HG03135 (cell line): ENCODE data around the gene HNF1B.
"Not testable (repeated sequence)": the region's sequence is repeated elsewhere in the genome, so short reads cannot be mapped to it uniquely, and the experiment has no call there.

Source experiments
- ATAC-seq: cut with Tn5 transposase; IDR thresholded peaks from one replicate; pipeline ENCODE4 v1.9.1; 2021; ENCODE audit warnings: mild to moderate bottlenecking, moderate library complexity; ENCODE audit not compliant: unreplicated experiment

HNF1B gene

DNA sequence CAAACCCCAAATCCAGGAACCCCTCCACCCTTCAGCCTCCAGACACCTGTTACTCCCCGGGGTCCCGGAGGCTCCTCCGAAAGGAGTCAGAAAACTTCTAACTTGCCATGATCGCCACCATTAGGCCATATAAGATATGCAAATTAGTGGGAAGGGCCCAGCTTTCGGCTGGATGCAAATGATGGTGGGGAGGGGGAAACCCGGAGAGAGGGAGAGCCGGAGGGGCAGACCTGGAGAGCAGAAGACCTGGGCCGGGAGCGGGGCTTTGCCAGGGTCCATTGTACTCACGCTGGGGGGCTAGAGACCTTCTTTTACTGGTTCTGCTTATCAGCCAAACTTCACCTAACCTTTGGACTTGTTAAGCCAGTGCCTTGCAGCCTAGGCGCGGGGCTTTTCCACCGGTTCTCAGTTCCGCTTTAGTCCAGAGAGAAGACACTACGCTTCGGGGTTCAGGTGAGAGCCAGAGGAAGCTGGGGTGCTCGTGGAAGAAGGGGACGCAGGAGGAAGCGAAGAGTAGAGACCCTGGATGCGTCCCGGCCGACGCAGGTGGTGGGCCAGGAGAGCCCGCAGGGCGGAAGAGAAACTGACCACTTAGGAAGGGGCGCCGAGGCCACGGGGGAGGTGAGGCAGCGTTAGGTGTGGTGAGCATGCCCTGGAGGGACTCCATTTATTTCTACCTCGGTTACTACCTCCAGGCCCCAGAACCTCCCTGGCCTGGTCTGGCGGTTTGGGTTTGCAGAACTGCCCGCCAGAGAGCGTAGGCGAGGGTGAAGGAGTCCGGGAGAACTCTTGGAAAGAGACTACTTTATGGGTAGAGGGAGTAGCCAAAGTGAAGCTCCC lies at the start of gene HNF1B:
TSS of gene HNF1B (minus strand) at position 99 of the 840 bp plus-strand sequence. CDS start 175 bp downstream, outside the sequence.
- ATAC-seq = peak; percentile 48

DNA sequence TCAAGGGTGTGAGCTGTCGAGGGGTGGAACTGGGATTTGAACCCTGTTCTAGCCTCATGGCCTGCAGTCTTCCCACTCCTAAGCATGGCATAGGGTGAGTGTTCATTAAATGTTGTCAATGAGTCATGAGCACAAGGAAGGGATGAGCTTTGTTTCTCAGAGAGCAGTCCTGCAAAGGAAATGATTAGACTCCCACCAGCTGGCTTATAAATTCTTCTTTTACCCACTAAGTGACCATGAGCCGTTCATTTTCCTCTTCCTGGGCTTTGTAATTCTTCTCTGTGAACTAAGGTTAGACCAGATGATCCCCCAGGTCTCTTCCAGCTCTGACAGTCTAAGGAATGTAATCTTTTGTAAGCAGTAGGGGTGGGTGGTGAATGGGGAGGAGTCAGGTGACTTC lies 47.9 kb upstream of the HNF1B start:
- ATAC-seq = no peak

DNA sequence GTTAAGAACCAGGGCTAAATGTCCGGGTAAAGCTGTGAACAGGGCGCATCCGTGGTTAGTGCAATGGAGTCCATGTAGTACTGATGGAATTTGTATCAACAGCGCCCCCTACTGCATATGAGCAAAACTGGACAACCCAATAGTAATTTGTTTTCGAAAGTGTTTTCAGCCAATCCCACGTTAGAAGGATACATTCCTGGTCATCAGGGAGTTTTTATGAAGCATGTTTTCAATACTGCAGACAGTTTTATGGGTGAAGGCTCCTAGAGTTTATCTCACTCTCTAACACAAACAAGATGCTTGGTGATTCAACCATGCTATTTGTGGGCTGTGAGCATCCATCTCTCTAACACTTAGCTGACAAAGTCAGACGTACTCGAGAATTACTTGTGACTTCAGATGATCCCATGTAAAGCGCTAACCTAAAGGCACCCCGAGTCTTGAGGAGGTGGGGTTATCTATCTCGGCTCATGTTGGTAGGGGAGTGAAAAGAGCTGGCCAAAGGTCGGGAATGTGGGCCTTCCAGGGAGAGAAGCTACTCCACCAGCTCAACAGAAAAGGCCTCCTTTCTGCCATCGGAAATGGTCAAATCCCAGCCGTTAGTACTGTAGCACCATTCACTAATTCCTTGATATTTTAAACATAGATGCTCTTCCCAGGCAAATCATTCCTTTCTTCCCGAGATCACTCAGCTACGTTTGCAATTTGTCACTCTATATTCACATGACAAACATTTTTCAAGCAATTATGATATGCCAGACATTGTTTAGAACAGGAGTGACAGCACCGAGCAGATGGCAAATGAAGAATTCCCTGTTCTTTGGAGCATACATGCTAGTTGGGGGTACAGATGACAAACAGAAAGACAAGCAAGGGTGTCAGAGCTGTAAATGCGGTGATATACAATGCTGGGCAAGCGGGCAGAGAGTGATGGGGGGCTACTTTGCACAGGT lies 46.9 kb upstream of the HNF1B start:
- no peak for ATAC-seq

GRCh38 chr17:37789771-37790541 lies 45.1 kb upstream of the HNF1B start:
- ATAC-seq = no peak

GRCh38 chr17:37789021-37789565 lies 44.2 kb upstream of the HNF1B start:
- no peak for ATAC-seq

GRCh38 chr17:37788526-37788925 lies 43.7 kb upstream of the HNF1B start:
- no peak for ATAC-seq

DNA sequence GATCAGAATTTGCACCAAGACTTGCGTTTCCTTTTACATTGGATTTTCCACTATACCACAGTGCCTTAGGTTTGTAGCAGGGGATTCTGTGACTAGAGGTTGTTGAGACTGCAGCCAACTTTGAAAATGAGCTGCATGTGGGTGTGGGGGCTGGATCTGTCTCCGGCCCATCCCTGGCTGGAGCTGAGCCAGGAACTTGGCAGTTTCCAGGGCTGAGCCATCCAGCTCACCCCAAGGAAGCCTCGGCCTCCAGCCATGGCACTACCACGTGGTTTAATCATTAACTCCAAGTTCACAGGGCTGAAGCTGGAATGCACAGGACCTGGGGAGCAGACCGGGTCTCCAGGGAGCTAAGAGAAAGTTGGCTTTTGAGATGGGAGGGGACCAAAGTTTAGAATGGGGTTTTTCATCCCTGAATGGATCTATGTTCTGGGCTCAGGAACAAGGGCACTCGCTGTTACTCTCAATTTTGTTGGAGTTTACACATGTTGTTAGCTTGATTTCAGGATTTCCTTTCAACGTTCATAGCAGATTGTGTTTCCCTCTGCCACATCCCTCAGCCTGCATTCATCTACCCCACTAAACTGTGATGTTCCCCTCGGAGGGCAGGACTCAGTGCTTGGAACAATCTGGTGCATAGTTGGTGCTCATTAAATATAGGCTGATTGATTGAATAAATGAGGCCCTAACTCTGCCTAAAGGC lies 42.3 kb upstream of the HNF1B start:
- ATAC-seq = no peak

DNA sequence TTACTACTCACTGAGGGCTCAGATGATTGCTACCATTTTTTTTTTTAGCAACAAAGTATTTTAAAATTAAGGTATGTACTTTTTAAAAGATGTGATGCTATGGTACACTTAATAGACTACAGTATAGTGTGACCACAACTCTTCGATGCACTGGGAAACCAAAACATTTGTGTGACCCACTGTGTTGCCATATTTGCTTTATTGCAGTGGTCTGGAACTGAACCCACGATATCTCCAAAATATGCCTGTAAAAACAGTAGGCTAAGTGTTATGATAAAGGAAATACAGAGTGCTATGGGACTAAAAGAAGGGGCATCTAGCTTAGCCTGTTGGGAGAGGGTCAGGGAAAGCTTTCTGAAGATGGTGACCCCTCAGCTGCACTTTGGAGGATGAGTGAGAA lies 41.6 kb upstream of the HNF1B start:
- ATAC-seq = no peak

- not testable (repeated sequence) for ATAC-seq
Measured at GRCh38 chr17:37782460-37782859, 37.6 kb upstream of the HNF1B start.

GRCh38 chr17:37781451-37781850 lies 36.6 kb upstream of the HNF1B start:
- no peak for ATAC-seq

DNA sequence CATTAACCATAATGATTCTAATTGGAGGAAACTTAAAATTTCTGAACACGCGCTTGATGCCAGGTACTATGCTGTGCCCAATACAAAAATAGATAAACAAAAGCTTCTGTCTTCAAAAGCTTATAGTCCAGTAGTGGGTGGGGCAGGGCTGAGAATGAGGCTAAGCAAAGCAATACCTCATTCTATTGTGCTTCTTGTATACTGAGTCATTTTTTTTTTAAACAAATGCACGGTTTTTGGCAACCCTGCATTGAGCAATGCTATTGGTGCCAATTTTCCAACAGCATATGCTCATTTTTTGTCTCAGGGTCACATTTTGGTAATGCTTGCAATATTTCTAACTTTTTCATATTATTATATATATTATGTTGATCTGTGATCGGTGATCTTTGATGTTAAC lies 34.7 kb upstream of the HNF1B start:
- no peak for ATAC-seq

DNA sequence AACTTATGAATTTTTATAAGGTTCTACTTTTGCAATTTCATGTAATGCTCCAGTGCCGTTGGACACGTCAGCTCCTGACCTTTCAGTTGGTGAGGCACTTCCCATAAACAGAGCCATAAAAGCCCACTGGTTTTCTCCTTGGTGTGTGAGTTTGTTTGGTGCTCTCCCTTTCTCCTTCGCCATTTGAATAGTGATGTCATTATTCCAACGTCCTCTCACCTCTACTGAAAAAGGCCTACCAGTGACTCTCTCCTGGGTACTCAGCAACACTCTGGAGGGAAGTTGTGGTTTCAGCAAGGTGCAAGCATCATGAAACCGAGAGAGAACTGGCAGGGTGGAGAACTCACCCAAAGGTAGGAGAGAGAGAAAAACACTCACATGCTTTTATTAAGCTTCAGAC lies 29.6 kb upstream of the HNF1B start:
- ATAC-seq = peak; percentile 70

DNA sequence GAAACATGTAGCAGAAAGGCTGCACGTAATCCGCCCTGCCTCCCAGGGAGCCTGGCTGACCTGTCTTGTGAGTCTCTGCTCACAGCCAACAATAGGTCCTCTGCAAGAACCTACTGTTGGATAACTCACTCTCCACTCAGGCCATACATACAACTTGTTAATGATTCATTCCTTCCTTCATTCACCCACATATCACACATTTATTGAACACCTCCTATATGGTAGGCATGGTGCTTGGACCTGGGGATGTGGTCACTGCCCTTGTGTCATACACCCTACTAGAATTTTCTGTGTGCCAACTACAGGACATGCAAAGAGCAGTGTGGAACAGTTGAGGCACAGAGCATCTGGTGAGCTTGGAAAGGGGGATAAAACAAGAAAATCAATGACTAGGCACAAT lies 28.1 kb upstream of the HNF1B start:
- no peak for ATAC-seq

- no peak for ATAC-seq
Measured at GRCh38 chr17:37770631-37771518, 26.0 kb upstream of the HNF1B start.

DNA sequence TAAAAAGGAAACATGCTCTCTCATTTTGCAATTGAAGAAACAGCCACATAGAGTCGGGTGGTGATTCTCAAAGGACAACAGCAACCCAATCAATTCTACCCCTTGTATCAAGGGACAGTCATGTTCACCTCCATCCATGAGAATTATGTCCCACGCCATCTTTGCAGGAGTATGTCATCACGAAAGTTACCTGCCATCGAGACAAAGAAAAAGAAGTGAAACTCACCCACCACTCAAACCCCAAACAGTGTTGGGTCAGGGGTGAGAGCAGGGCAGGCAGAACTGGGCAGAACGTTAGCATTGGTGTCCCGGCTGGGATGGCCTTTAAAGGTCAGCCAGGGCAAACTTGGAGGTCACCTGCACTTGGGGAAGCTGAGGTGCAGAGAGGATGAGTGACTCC lies 24.2 kb upstream of the HNF1B start:
- no peak for ATAC-seq

DNA sequence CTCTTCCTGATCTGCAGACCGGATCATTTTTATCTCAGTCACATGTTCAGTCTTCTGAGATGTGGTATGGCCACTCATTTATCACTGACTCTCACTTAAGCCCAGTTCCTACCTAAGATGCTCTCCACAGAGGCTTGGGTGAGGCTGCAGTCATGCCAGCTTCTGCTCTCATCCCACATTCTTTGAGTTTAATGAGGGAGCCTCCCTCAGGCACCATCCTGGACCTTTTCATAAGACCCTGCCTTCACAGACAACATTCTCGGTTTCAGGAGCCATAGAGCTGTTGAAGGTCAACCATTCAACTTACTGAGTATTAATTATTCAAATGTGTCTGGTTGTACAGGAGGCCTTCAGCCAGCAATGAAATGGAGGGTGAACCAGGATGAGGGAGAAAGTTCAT lies 23.6 kb upstream of the HNF1B start:
- ATAC-seq = no peak

GRCh38 chr17:37766971-37767370 lies 22.1 kb upstream of the HNF1B start:
- ATAC-seq = no peak

DNA sequence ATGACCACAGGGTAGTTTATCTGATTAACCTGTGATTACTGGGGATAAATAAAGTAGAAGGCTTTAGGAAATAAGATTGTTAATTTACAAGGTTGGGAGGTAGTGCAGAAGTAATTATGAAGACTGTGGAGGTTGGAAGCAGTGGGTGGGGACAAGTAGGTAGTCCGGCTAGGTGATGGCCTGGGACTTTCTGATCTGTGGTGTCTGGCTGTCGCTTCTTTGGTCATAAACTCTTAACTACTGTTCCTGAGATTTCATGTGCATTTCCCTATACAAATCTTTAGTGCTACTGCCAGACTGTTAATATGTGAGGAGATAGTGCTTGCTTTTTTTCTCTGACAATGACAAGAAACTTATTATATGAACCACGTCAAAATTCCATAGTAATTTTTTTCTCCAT lies 19.5 kb upstream of the HNF1B start:
- no peak for ATAC-seq

DNA sequence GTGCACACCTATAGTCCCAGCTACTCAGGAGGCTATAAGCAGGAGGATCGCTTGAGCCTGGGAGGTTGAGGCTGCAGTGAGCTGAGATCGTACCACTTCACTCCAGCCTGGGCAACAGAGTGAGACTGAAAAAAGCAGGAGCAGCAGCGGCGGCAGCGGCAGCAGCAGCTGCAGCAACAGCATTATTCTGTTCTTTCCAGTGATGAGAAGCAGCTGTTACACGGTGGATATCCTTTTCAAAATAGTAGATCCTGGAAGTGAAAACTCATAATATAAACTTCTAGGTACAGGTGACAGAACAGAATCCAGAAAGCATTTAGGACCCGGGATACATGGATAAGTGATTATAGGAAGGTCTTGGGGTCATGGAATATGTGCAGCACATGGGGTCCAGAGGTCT lies 17.8 kb upstream of the HNF1B start:
- ATAC-seq = no peak
